Heart left ventricle (tissue), 16 donors: Measurements from ENCODE around the gene ARFIP2. TPM values are rescaled to one million over a fixed set of nuclear protein-coding genes. Genes with fewer than 3 reads are reported as not detected.

ENCODE experiments used
- ATAC-seq, 4 donors: fragments of 200-7000 bp; cut with Tn5 transposase; one replicate each; pipeline ENCODE4 v1.9.1; 2020 to 2022; ENCODE audit warnings: moderate library complexity in 4 of 4, mild to moderate bottlenecking in 3 of 4, moderate number of reproducible peaks in 1 of 4
- DNase-seq, 5 donors: peaks; one replicate each; pipeline ENCODE4 v3.0.0-alpha.2; 2020
- H3K27ac ChIP-seq, 12 donors: fragments of 200-600 bp; sonication (generic) in 4 of 12; one replicate each; pipeline versions ENCODE4 v1.5.0 to v1.8.0; 2016 to 2022; ENCODE audit warnings: mild to moderate bottlenecking in 2 of 12
- H3K27me3 ChIP-seq, 9 donors: fragments of 200-600 bp; sonication (generic) in 2 of 9; one replicate each; pipeline versions ENCODE4 v1.5.1 to v1.8.0; 2016 to 2022; ENCODE audit warnings: mild to moderate bottlenecking in 3 of 9
- H3K36me3 ChIP-seq, 9 donors: fragments of 200-600 bp; sonication (generic) in 2 of 9; one replicate each; pipeline versions ENCODE4 v1.5.0 to v1.8.0; 2018 to 2022; ENCODE audit warnings: mild to moderate bottlenecking in 2 of 9
- H3K4me1 ChIP-seq, 12 donors: fragments of 200-600 bp; sonication (generic) in 4 of 12; one replicate each; pipeline versions ENCODE4 v1.5.0 to v1.8.0; 2016 to 2022; ENCODE audit warnings: mild to moderate bottlenecking in 3 of 12
- H3K4me3 ChIP-seq, 12 donors: fragments of 200-600 bp; sonication (generic) in 4 of 12; one replicate each; pipeline versions ENCODE4 v1.5.0 to v1.8.0; 2017 to 2022; ENCODE audit warnings: mild to moderate bottlenecking in 9 of 12, moderate library complexity in 4 of 12
- H3K9me3 ChIP-seq, 12 donors: fragments of 200-600 bp; sonication (generic) in 4 of 12; one replicate each; pipeline versions ENCODE4 v1.5.0 to v1.8.0; 2016 to 2022; ENCODE audit warnings: mild to moderate bottlenecking in 1 of 12
- POLR2A ChIP-seq, 2 donors: fragments of 450-650 bp; IDR thresholded peaks; one replicate each; pipeline ENCODE4 v1.6.1; 2017; ENCODE audit warnings: antibody characterized with exemption in 2 of 2, mild to moderate bottlenecking in 2 of 2, moderate library complexity in 2 of 2
- WGBS, 4 donors: extraction: QIAGEN DNeasy Blood & Tissue Kit in 2 of 4; methylation state at CpG; one replicate each; pipeline versions ENCODE4 v1.1.5 to v1.1.7; 2013 to 2018; 5-methylcytosine and 5-hydroxymethylcytosine counted together
- intact Hi-C, 10 donors: fragments of 100-400 bp; cut with DNase I; formaldehyde crosslinking; loops; one replicate each; pipeline versions ENCODE4 v1.11.1 to v1.14.2; 2022
- polyA plus RNA-seq, 2 donors: library from polyadenylated mRNA; stranded (reverse); fragments of 200-250 nt; gene quantifications; one replicate each; pipeline ENCODE4 v1.2.3, GENCODE V29; 2013
- total RNA-seq, 9 donors: library from RNA; depleted of rRNA in 2 of 9; stranded (reverse); fragments of >200 nt in 2 of 9; fragmentation: NEBNext Ultra II Directional in 3 of 9; extraction: Animal tissue kit (Norgen Biotek cat#: 25700) in 3 of 9; gene quantifications; one replicate each; pipeline versions ENCODE4 v1.1.0 to v1.2.4, GENCODE V29; 2016 to 2023
- TF ChIP-seq, protein P1 (sequence below), 12 donors: fragments of 200-600 bp; sonication (generic) in 4 of 12; IDR thresholded peaks; one replicate each; pipeline versions ENCODE4 v1.5.0 to v1.8.0; 2018 to 2022; ENCODE audit warnings: antibody characterized with exemption in 12 of 12, mild to moderate bottlenecking in 5 of 12
- donor health status: ischemic (EF 13 %, LVEDD 7.1; RV severe dilation, severe dysfunction).
- donor health status: healthy with polysubstance abuse.
- donor health status: DM: no; HTN: yes; CAD: no.
- donor health status: DM: no; HTN: no; CAD: no.
- donor health status: ischemic (EF 25% LVEDD 6.9; RV normal size, moderate dysfunction).
- donor health status: ischemic (EF 25% LVEDD 5.7; RV mildly dilated, moderate dysfunction).
- donor health status: healthy.
- donor health status: DM: yes; HTN: yes; CAD: no.
- donor health status: ischemic (EF 35%, LVEDD 5.7; RV mildly dilated, moderate dysfunction).
- donor health status: nonischemic (EF 11% LVEDD 7.7; RV severe dilation, severe dysfunction).
- donor health status: DM: yes; HTN: yes; CAD: no.
- donor health status: PGD.
- donor health status: ischemic (EF 29% LVEDD 5.4; RV normal size, mild dysfunction).
- donor health status: nonischemic (EF 23%, LVEDD 6.1; RV moderate dilation, normal function).

The ARFIP2 gene
- total and polyA plus RNA-seq, 11 donors, result 10.7 to 36.7 (median 18.9) TPM

DNA sequence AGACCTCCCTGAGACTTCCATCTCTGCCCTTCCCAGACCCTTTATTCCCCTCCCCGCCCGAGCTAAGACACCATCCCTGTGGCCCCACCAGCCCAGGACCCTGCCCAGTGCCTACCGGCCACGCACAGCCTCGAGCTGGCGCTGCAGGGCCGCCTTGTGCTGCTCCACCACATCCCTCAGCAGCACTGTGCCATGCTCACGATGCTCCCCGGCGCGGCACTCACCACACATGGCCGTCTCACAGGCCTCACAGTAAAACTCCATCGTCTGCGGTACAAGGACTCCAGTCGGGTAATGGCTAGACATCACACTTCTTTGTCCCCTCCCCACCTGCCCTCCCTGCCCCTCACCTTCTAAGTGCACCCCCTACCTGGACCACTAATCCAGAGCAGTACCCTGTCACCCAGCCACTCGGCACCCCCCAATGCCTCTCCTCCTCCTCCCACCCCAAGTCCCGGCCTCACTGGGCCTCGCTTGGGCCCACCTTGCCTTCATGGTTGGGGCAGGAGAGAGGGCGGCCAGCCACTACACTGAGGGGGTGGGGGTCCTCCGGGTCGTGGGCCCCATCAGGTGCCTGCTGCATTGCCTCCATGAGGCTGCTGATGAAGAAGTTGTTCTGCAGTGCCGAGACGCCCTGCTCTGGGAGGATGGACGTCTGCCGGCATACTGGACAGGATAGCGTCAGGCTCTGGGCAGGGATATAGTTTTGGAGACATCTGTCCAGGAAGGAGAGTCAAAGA, 23.4 kb downstream of the ARFIP2 start:
- Histone ChIP-seq H3K4me3 (no peak overlapping the region), H3K4me1 (no peaks in the 10 kb centered on the region), H3K9me3 (no peaks in the 10 kb centered on the region), H3K27me3 (no peaks in the 10 kb centered on the region), H3K27ac (no peak overlapping the region), H3K36me3 (peaks cover 0 to 99% (median 85%) of the 10 kb centered on the region in 9 donors)
- intact Hi-C loops, result no loop called here
- ATAC-seq, result peak in 1 of 4 donors; percentile 18
- WGBS, 4 donors, result 93 to 96% (median 95%) methylated on average over 17 to 26 of the region's 26 CpGs
- no peak for DNase-seq
- no peak for TF ChIP-seq POLR2A (IDR thresholded peaks at IDR 0.05)
- TF ChIP-seq, protein P1, sequence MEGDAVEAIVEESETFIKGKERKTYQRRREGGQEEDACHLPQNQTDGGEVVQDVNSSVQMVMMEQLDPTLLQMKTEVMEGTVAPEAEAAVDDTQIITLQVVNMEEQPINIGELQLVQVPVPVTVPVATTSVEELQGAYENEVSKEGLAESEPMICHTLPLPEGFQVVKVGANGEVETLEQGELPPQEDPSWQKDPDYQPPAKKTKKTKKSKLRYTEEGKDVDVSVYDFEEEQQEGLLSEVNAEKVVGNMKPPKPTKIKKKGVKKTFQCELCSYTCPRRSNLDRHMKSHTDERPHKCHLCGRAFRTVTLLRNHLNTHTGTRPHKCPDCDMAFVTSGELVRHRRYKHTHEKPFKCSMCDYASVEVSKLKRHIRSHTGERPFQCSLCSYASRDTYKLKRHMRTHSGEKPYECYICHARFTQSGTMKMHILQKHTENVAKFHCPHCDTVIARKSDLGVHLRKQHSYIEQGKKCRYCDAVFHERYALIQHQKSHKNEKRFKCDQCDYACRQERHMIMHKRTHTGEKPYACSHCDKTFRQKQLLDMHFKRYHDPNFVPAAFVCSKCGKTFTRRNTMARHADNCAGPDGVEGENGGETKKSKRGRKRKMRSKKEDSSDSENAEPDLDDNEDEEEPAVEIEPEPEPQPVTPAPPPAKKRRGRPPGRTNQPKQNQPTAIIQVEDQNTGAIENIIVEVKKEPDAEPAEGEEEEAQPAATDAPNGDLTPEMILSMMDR (IDR thresholded peaks at IDR 0.05), result no peak

DNA sequence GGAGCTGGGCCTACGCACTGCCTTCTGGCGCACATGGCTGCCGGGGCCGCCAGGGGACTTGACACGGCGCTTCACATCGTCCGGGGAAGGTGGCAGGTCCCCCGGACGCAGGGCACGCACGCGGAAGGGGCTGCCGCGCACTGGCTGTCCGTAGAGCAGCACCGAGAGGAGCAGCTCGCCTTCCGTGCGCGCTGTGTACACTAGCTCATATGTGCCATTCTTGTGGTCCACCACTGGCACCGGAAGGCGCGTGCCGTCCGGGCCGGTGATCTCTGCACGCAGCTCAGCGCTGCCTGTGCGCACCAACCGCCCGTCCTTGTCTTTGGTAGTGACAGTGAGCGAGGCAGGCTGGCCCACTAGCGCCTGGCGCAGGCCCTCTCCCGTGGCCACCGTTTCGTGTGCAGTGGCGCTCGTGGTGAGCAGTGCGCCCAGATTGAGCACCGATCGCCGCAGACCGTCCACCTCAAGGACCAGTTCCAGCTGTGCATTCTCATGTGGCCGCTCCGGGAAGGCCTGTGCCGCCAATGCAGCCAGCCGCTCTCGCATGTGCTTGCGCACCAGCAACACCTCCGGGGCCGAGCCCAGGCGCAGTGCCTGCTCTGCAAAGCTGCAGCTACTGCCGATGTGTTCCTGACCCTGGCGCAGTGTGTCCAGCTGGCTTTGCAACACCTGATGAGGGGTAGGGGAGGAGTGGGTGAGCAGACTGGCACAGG, 24.6 kb downstream of the ARFIP2 start:
- H3K27ac ChIP-seq, result no peak overlapping the region
- no peak overlapping the region for H3K4me3 ChIP-seq
- H3K4me1 ChIP-seq, result no peaks in the 10 kb centered on the region
- TF ChIP-seq, protein P1 (IDR thresholded peaks at IDR 0.05), result no peak
- no peak for TF ChIP-seq POLR2A (IDR thresholded peaks at IDR 0.05)
- intact Hi-C loops, result no loop called here
- DNase-seq (no peak), ATAC-seq (peak in 1 of 4 donors; percentile 8)
- H3K9me3 ChIP-seq, result no peaks in the 10 kb centered on the region
- H3K36me3 ChIP-seq, result peaks cover 0 to 100% (median 89%) of the 10 kb centered on the region in 9 donors
- H3K27me3 ChIP-seq, result no peaks in the 10 kb centered on the region
- 95 to 97% (median 97%) methylated on average over 41 to 56 of the region's 56 CpGs for WGBS, 4 donors

- peaks cover 0 to 100% (median 96%) of the 10 kb centered on the region in 9 donors for H3K36me3 ChIP-seq
- H3K4me3 ChIP-seq, result no peak overlapping the region
- ATAC-seq (no peak), DNase-seq (no peak)
- no peaks in the 10 kb centered on the region for H3K4me1 ChIP-seq
- intact Hi-C loops, result no loop called here
- no peak overlapping the region for H3K27ac ChIP-seq
- no peak for TF ChIP-seq POLR2A (IDR thresholded peaks at IDR 0.05)
- TF ChIP-seq, protein P1 (IDR thresholded peaks at IDR 0.05), result no peak
- 64 to 90% (median 84%) methylated on average over 2 of the region's 2 CpGs for WGBS, 4 donors
- H3K9me3 ChIP-seq, result no peaks in the 10 kb centered on the region
- no peaks in the 10 kb centered on the region for H3K27me3 ChIP-seq
These were observed 26.1 kb downstream of the ARFIP2 start for GRCh38 chr11:6455070-6455469.

DNA sequence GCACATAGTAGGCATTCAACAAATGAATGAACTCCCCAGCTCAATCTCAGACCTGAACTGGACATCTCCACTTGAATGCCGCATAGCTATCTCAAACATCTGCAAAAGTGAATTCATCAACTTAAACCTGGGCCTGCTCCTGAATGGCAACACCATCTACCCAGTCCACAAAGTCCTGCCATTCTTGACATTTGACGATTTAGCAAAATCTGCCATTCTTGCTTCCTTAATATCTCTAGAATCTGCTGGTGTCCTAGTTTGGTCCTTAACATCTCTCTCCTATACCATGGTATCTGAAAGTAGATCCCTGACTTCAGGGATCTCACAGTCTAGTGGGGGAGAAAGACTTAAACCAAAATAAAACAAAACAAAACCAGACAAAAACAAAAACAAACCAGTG, 28.0 kb downstream of the ARFIP2 start:
- peaks cover 0 to 98% (median 95%) of the 10 kb centered on the region in 9 donors for H3K36me3 ChIP-seq
- H3K27ac ChIP-seq, result no peak overlapping the region
- H3K4me1 ChIP-seq, result no peaks in the 10 kb centered on the region
- no peaks in the 10 kb centered on the region for H3K27me3 ChIP-seq
- no peaks in the 10 kb centered on the region for H3K9me3 ChIP-seq
- H3K4me3 ChIP-seq, result no peak overlapping the region
- no peak for ATAC-seq
- TF ChIP-seq POLR2A (IDR thresholded peaks at IDR 0.05), result no peak
- TF ChIP-seq, protein P1 (IDR thresholded peaks at IDR 0.05), result no peak
- WGBS, 4 donors, result 94 to 99% (median 98%) methylated on average over 2 of the region's 2 CpGs
- DNase-seq, result no peak
- intact Hi-C loops, result no loop called here
